HG02678 (cell line): ENCODE results near the gene KDM2A.
"Not testable (repeated sequence)": the region's sequence is repeated elsewhere in the genome, so short reads cannot be mapped to it uniquely, and the experiment has no call there.

Experiments
- ATAC-seq: cut with Tn5 transposase; IDR thresholded peaks from one replicate; pipeline ENCODE4 v1.9.1; 2021; ENCODE audit warnings: mild to moderate bottlenecking, moderate library complexity; ENCODE audit not compliant: unreplicated experiment

The KDM2A gene

DNA sequence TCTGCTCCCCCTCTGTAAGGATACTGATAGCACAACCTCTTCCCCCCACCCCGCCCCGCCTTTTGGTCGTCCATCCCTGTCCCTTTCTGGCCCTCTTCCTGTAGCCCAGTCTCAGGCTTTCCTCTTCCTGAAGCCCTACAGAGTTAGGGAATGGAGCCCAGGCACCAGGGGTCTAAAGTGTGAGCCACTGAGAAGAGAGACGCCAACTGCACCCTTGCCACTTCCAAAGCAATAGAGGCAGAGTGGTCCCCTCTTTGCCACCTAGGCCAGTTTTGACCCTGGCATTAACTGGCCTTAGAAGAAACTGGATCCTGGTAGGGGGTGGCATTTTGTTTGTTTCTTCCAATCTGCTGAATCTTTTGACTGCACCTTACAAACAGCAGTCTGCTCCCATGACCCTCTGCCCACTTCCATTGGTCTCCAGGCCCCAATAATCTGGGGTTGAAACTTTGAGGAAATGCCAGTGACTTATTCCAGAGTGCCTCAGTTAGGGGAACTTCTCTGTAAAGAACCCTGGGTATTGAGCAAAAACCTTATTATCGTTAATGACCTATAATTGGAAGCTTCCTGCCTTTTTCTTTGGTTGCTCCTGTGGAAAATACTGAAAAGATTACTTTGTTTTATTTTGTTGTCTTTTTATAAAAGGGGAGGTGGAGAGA lies 137.5 kb downstream of the KDM2A start:
- ATAC-seq, result no peak

- no peak for ATAC-seq
Measured at GRCh38 chr11:67260406-67260805, 141.3 kb downstream of the KDM2A start.

- not testable (repeated sequence) for ATAC-seq
Measured at GRCh38 chr11:67260885-67261639, 142.0 kb downstream of the KDM2A start.

- no peak for ATAC-seq
Measured at GRCh38 chr11:67261640-67261945, 142.5 kb downstream of the KDM2A start.

DNA sequence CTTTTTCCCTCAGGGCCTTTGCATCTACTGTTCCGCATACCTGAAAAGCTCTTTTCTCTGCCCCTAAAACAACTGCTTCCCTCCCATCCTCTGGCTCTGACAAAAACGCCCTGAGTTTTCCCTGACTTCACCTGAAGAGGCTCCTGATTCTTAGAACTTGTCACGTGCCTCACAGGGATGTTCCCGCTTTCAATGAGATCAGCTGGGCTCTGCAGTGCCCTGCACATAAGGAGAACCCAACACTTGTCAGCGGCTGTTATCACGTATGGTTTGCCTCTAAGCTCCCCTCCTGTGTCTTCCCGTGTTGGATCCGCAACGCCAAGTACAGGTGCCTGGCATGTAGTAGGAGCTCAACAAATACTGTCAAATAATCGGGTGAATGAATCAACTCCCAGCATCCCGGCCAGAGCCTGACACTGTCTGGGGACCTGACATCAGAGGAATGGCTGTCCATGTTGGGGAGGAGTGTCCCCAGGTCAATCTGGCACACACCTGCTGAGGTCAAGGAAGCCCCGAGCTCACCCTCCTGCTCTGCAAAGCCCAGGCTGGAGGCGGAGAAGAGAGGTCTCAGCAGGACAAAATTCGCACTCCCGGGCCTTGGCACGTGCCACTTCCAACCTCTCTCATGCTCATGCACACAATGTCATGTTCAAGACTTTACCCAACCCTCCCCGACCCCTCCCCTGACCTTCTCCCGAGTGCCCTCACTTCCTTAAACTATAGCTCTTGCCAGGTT lies 143.1 kb downstream of the KDM2A start:
- no peak for ATAC-seq

DNA sequence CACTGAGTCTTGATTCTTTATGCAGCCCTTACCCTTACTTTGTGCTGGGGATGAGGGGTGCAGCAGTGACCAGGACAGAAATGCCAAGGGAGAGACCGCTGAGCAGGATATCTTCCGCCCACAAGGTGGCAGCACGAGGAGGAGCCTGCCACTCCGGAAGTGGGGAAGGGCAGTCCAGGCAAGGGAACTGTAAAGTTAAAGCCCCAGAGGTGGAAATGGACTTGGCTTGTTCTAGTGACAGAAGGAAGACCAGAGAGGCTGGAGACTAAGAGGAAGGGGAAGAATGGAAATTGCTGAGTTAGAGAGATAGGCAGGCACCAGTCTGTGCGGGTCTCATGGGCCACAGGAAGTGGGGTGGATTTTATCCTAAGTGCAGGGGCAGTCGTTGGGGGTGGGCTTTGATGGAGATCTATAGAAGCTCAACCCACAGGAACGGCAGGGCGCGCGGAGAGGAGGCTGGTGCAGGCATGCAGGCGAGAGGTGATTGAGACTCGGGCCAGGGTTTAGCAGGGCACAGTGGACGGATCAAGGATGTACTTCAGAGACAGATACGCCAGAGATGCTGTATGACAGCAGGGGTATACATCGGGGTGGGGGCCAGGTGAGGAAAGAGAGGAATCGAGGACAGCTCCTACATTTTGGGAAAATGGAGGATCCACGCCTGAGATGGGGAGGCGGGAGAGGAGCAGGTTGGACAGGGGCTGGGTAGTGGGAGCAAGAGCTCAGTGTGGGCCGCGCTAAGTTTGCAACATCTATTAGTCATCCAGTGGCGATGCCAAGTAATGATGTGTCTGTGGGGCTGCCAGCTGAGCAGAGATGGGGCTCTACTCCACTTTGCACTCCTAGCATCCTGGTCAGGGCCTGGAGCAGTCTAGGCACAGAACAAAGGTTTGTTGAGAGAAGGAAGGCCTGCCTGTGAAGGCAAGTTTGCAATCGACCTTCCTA lies 143.9 kb downstream of the KDM2A start:
- peak; percentile 38 for ATAC-seq

DNA sequence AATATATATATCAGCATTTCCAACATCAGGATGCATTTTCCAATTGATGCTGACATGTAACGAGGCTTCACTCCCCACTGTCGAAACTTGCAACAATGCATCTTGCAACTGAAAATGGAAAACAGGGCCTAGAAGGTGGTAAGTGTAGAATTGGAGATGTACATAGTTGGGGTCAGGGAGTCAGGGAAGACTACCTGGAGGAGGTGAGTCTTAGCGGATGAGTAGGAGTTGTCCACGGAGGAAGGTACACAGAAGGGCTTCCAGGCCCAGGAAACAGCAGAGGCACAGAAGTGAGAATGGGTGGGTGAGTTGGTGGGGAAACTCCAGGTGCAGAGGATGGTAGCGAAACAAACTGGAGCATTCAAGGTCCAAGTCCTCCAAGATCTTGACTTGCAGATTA lies 145.2 kb downstream of the KDM2A start:
- ATAC-seq, result no peak

GRCh38 chr11:67264877-67265632 lies 146.0 kb downstream of the KDM2A start:
- no peak for ATAC-seq

DNA sequence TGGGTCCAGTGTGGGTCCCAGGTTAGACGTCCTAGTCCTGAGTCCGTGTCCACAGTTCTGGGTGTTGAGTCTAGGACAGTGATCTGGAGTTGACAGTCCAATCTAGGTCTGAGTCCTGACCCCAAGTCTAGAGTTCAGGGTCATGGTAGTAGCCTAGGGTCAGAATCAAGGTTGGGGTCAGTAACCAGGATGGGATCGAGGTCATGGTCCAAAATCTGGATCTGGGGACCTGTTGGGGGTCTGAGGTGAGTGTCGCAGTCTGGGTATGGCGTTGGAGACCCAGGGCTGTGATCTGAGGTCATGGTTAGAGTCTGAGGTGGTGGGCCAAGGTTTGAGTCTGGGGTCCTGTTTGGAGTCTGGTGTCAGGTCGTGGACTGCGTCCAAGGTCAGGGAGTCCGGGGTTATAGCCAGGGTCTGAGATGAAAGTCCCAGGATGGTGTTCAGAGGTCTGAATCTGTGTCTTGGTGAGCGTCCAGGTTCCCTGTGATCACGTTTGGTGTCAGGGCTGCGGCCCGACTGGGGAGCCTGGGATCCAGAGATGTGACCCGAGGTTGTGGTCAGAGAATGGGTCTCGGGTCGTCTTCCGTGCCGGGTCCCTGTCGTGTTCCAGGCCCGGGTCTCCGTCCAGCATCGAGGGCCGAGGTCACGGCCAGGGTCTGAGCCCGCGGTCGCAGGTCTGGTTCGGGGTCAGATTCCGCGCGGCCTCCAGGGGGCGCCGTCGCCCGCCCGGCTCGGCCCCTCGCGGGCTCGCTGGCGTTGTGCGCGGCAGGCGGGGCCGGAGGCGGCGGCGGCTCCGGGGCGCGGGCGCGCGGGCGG lies 146.8 kb downstream of the KDM2A start:
- peak; percentile 61 for ATAC-seq

GRCh38 chr11:67266449-67267187 lies 147.6 kb downstream of the KDM2A start, which contains the start of gene GRK2:
GRK2 (plus strand) TSS chr11:67266473; CDS start chr11:67266700, 227 bp downstream.
- ATAC-seq, result no peak

GRCh38 chr11:67267188-67268080 lies 148.4 kb downstream of the KDM2A start:
- ATAC-seq, result no peak

DNA sequence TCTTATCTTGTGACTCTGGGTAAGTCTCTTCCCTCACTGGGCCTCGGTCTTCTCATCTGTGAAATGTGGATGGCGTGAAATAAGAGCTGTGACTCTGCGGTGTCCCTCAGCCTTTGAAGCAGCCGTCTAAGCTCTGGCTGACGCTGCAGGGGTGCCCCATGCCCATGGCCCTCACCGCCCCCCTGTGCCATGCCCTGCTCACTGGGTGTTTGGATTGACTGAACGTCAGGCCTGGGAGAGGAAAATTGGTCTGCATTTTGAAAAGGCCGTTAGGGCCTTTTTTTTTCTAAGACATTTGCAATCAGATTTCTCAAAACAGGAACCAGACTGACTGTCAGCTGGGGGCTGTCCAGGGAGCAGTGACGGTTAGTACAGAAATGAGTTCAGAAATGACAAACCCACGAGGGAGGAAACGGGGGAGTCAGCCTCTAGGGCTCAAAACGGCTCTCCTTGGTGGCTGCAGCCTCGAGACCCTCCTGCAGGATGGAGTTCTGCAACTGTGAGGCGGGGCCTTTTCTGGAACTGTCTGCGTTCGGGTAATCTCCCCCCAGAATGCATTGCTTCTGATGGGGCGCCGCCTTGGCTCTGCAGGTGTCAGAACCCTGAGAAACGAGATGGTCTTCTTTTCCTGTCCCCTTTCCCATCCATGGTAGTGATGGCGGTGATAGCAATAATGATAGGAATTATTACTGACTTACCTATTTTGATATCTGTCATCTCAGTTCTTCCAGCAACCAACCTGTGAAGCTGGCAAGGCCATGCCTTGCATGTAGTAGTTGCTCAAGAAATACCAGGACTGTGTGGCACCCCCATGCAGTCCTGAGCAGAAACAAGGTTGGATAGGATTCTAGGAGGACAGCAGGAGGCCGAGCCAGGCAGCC lies 149.3 kb downstream of the KDM2A start:
- no peak for ATAC-seq

GRCh38 chr11:67268962-67269268 lies 149.9 kb downstream of the KDM2A start:
- no peak for ATAC-seq

GRCh38 chr11:67269401-67270255 lies 150.6 kb downstream of the KDM2A start:
- ATAC-seq, result no peak

GRCh38 chr11:67270256-67271204 lies 151.5 kb downstream of the KDM2A start:
- ATAC-seq, result no peak
